Activated CD4-positive, CD25-positive, alpha-beta regulatory T cell treated with anti-CD3 and anti-CD28 coated beads, Interleukin-2, amount 50 U/mL, for 16 hours (primary cell): ENCODE measurements around the gene ZNF391.
"Not testable (repeated sequence)": the region's sequence is repeated elsewhere in the genome, so short reads cannot be mapped to it uniquely, and the experiment has no call there.

ENCODE experiments used
- DNase-seq: peaks from one replicate; pipeline ENCODE4 v3.0.0-alpha.2; 2020; ENCODE audit warnings: low read depth, low spot score

Gene ZNF391

GRCh38 chr6:27422651-27423332, 34.2 kb downstream of the ZNF391 start:
- no peak for DNase-seq

DNA sequence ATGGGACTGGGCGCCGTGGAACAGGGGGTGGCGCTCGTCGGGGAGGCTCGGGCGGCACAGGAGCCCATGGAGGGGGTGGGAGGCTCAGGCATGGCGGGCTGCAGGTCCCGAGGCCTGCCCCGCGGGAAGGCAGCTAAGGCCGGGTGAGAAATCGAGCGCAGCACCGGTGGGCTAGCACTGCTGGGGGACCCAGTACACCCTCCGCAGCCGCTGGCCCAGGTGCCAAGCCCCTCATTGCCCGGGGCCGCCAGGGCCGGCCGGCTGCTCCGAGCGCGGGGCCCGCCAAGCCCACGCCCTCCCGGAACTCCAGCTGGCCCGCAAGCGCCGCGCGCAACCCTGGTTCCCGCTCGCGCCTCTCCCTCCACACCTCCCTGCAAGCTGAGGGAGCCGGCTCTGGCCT, 36.3 kb downstream of the ZNF391 start:
- DNase-seq = not testable (repeated sequence)

DNA sequence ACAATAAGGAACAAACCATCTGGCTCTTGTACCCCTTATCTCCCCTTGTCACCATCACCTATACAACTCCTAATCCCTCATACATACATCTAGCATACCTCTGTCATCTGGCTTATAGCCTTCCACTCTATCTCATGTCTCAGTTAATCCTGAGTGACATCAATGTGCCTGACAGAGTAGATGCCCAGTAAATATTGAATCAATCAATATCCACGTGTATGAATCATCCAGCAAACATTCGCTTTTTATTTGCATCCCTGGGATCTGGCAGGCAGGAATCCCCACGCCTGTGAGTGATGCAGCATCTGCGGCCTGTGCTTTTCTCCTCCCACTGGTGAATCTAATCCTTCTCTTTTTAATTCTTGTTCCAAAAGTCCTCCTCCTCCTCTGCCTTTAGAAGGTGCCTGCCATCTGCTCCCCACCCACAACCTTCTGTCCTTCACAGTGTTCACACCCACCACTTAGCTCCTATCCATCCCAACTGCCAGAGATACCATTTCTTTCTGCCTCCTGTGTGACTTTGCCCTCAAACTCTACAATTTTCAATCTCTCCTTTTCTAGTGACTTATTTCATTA, 37.6 kb downstream of the ZNF391 start:
- DNase-seq = no peak

- DNase-seq = no peak
Observed at GRCh38 chr6:27428502-27428901, 39.9 kb downstream of the ZNF391 start.

DNA sequence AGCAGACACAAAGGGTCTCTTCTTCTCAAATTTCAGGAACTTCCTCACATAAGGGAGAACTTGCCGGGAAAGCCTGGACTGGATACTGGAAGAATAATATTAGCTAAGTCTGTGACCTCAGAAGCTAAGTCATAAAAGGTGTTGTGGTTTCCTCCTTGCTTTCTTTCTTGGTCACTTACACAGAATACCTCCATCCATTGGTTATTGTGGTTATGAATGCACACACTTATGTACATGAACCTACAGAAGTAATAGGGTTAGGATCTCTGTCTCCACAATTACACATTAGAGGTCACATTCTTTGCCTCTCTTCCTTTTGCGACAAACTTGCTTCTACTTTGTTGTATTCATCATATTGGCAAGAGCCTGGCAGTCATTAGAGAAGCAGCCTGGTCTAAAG, 40.4 kb downstream of the ZNF391 start:
- DNase-seq = no peak

DNA sequence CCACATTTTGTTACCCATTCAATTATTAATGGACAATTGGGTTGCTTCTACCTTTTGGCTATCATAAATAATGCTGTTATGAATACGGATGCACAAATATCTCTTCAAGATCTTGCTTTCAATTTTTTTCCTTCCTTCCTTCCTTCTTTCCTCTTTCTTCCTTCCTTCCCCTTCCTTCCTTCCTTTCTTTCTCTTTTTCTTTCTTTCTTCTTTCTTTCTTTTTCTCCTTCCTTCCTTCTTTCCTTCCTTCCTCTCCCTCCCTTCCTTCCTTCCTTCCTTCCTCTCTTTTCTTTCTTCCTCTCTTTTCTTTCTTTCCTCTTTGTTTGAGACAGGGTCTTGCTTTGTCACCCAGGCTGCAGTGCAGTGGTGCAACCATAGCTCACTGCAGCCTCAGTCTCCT, 45.2 kb downstream of the ZNF391 start:
- no peak for DNase-seq

DNA sequence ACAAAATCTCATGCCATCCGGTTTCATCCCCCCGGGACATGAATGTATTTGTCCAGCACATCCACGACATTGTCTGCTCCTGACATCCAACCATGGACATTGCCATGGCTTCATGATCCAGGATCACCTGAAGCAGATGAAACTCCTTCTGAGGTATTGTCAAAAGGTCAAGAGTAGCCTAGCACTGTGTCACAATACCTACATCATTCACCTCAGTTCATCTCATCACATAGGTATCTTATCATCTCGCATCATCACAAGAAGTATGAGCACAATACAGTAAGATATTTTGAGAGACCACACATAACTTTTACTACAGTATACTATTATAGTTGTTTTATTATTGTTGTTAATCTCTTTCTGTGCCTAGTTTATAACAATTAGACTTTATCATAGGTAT, 50.8 kb downstream of the ZNF391 start:
- DNase-seq = no peak

- no peak for DNase-seq
Observed at GRCh38 chr6:27441001-27441400, 52.4 kb downstream of the ZNF391 start.

DNA sequence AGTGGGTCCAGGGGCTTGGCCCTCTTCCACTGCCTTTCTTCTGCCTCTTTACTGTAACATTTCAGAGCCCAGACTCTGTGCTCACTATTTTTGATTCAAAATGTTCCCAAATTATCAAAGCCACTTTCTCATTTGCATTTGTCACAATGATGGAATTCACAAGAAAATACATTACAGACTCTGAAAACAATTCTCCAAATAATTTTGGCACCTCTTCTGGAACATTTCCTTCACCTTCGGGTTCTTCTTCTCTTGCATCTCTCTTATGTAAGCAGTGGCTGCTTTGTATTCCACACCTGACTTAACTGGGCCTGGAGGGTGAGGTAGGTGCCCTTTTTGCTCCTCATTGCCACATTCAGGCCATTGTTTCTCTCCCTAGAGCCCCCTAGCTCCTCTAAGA, 54.4 kb downstream of the ZNF391 start:
- no peak for DNase-seq

DNA sequence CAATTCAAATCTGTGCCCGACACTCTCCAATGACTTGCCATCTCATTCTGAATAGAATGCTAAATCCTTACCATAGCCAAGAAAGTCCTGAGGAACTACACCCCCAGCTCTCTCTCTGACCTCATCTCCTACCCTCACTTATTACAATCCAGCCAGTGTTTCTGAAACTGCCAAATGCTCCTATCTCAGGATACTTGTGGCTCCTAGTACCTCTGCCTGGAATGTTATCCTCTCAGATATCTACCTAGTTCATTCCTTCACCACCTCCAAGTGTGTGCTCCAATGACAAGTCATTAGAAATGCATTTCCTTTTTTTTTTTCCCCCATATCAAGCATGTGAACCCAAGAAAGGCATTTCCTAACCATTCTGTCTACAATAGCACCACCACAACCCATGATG, 59.9 kb downstream of the ZNF391 start:
- DNase-seq = no peak

DNA sequence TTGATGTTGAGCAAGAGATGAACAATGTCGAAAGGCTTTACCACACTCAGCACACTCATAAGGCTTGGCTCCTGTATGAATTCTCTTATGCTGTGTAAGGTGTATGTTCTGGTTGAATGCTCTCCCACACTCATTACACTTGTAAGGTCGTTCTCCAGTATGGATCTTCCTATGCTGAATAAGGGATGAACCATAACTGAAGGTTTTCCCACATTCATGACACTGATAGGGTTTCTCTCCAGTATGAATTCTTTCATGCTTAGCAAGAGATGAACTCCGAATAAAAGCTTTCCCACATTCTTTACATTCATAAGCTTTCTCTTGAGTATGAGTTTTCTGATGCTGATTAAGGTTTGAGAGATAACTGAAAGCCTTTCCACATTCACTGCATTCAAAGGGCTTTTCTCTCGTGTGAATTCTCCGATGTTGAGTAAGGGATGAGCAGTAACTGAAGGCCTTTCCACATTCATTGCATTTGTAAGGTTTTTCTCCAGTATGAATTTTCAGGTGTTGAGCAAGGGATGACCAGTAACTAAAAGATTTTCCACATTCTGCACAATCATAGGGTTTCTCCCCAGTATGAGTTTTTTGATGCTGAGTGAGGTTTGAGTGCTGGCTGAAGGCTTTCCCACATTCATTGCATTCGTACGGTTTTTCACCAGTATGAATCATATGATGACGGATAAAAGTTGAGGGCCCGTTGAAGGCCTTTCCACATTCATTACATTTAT, 63.3 kb downstream of the ZNF391 start:
- no peak for DNase-seq

GRCh38 chr6:27452496-27452897, 63.9 kb downstream of the ZNF391 start:
- DNase-seq = no peak
